ENCODE results near the gene TRIM9. TPM values are rescaled to one million over a fixed set of nuclear protein-coding genes. Genes with fewer than 3 reads are reported as not detected.

The TRIM9 gene
- total RNA-seq, 2 experiments from 2014 or later = 0.19 to 0.45 TPM

- Mint-ChIP-seq H3K27ac (no peak overlapping the region), H3K4me3 (no peak overlapping the region), H3K9me3 (no peaks in the 10 kb centered on the region), H3K36me3 (ENCODE audit: low read depth) (no peaks in the 10 kb centered on the region), H3K4me1 (ENCODE audit: low read depth) (no peaks in the 10 kb centered on the region), H3K27me3 (no peaks in the 10 kb centered on the region)
- CTCF ChIA-PET = no interaction called here
- Histone ChIP-seq H3K27ac (ENCODE audit: low read depth in 1 of 2, low read length in 2 of 2) (no peak overlapping the region), H3K4me3 (ENCODE audit: low read length) (no peak overlapping the region), H3K36me3 (ENCODE audit: insufficient read depth, low read length) (no peaks in the 10 kb centered on the region), H3K9me3 (ENCODE audit: control insufficient read depth in 1 of 2, insufficient read depth in 1 of 2, low read length in 2 of 2) (peaks cover 0 to 4% of the 10 kb centered on the region in 2 experiments), H3K4me1 (ENCODE audit: insufficient read depth, low read length) (no peaks in the 10 kb centered on the region), H3K27me3 (ENCODE audit: control insufficient read depth in 1 of 2, insufficient read depth in 2 of 2, low read length in 2 of 2) (no peaks in the 10 kb centered on the region)
- ATAC-seq (ENCODE audit: poor library complexity) (no peak), DNase-seq (no peak)
- no peak for TF ChIP-seq CTCF (IDR thresholded peaks at IDR 0.05)
- POLR2A ChIA-PET = no interaction called here
- intact Hi-C loops (cut with DNase I, micrococcal nuclease) = no loop called here
Observed at GRCh38 chr14:51020024-51020710, 74.7 kb downstream of the TRIM9 start.

GRCh38 chr14:51019089-51019488, 75.8 kb downstream of the TRIM9 start:
- H3K27ac Mint-ChIP-seq = no peak overlapping the region
- TF ChIP-seq CTCF (IDR thresholded peaks at IDR 0.05) = no peak
- H3K36me3 Mint-ChIP-seq (ENCODE audit: low read depth) = no peaks in the 10 kb centered on the region
- CTCF ChIA-PET = no interaction called here
- Histone ChIP-seq H3K27me3 (ENCODE audit: control insufficient read depth in 1 of 2, insufficient read depth in 2 of 2, low read length in 2 of 2) (no peaks in the 10 kb centered on the region), H3K27ac (ENCODE audit: low read depth in 1 of 2, low read length in 2 of 2) (no peak overlapping the region), H3K36me3 (ENCODE audit: insufficient read depth, low read length) (no peaks in the 10 kb centered on the region), H3K4me3 (ENCODE audit: low read length) (no peak overlapping the region), H3K9me3 (ENCODE audit: control insufficient read depth in 1 of 2, insufficient read depth in 1 of 2, low read length in 2 of 2) (peaks cover 0 to 4% of the 10 kb centered on the region in 2 experiments), H3K4me1 (ENCODE audit: insufficient read depth, low read length) (no peaks in the 10 kb centered on the region)
- no peaks in the 10 kb centered on the region for H3K9me3 Mint-ChIP-seq
- H3K4me1 Mint-ChIP-seq (ENCODE audit: low read depth) = no peaks in the 10 kb centered on the region
- H3K4me3 Mint-ChIP-seq = no peak overlapping the region
- ATAC-seq (ENCODE audit: poor library complexity) = no peak
- H3K27me3 Mint-ChIP-seq = no peaks in the 10 kb centered on the region
- intact Hi-C loops (cut with DNase I, micrococcal nuclease) = no loop called here
- no peak for DNase-seq
- POLR2A ChIA-PET = no interaction called here

- no peak for TF ChIP-seq CTCF (IDR thresholded peaks at IDR 0.05)
- Histone ChIP-seq H3K36me3 (ENCODE audit: insufficient read depth, low read length) (no peaks in the 10 kb centered on the region), H3K27me3 (ENCODE audit: control insufficient read depth in 1 of 2, insufficient read depth in 2 of 2, low read length in 2 of 2) (no peaks in the 10 kb centered on the region), H3K4me3 (ENCODE audit: low read length) (no peak overlapping the region), H3K9me3 (ENCODE audit: control insufficient read depth in 1 of 2, insufficient read depth in 1 of 2, low read length in 2 of 2) (peaks cover 0 to 4% of the 10 kb centered on the region in 2 experiments), H3K4me1 (ENCODE audit: insufficient read depth, low read length) (no peaks in the 10 kb centered on the region), H3K27ac (ENCODE audit: low read depth in 1 of 2, low read length in 2 of 2) (no peak overlapping the region)
- Mint-ChIP-seq H3K36me3 (ENCODE audit: low read depth) (no peaks in the 10 kb centered on the region), H3K4me3 (no peak overlapping the region), H3K27ac (no peak overlapping the region), H3K9me3 (no peaks in the 10 kb centered on the region), H3K27me3 (no peaks in the 10 kb centered on the region), H3K4me1 (ENCODE audit: low read depth) (no peaks in the 10 kb centered on the region)
- DNase-seq = no peak
- CTCF ChIA-PET = no interaction called here
- no peak for ATAC-seq (ENCODE audit: poor library complexity)
- intact Hi-C loops (cut with DNase I, micrococcal nuclease) = no loop called here
- POLR2A ChIA-PET = no interaction called here
Observed at GRCh38 chr14:51018521-51018920, 76.4 kb downstream of the TRIM9 start.

All from CD4-positive, alpha-beta T cell (primary cell).